HG03097 (cell line): ENCODE measurements around the gene SMPD4.
"Not testable (repeated sequence)": the region's sequence is repeated elsewhere in the genome, so short reads cannot be mapped to it uniquely, and the experiment has no call there.

Experiments
- ATAC-seq: cut with Tn5 transposase; IDR thresholded peaks from one replicate; pipeline ENCODE4 v1.9.1; 2021; ENCODE audit not compliant: unreplicated experiment, low FRiP score

Gene SMPD4

GRCh38 chr2:130187268-130187667, 5.9 kb upstream of the SMPD4 start:
- no peak for ATAC-seq

GRCh38 chr2:130186391-130186790, 5.0 kb upstream of the SMPD4 start:
- ATAC-seq = no peak

GRCh38 chr2:130185896-130186295, 4.5 kb upstream of the SMPD4 start:
- no peak for ATAC-seq

GRCh38 chr2:130185436-130185835, 4.0 kb upstream of the SMPD4 start:
- no peak for ATAC-seq

- ATAC-seq = no peak
These were observed 2.3 kb upstream of the SMPD4 start for GRCh38 chr2:130183512-130184373.

- ATAC-seq = not testable (repeated sequence)
These were observed 1.6 kb upstream of the SMPD4 start for GRCh38 chr2:130182826-130183511.

GRCh38 chr2:130181880-130182682, 679 bp upstream of the SMPD4 start, which contains the start of gene MZT2B:
MZT2B (plus strand) TSS chr2:130182262; CDS start chr2:130182283, 21 bp downstream.
- peak; percentile 79 for ATAC-seq

GRCh38 chr2:130180404-130181324, 738 bp downstream of the SMPD4 start:
- ATAC-seq = not testable (repeated sequence)

GRCh38 chr2:130174866-130175265, 6.5 kb downstream of the SMPD4 start:
- ATAC-seq = not testable (repeated sequence)

GRCh38 chr2:130169896-130170295, 11.5 kb downstream of the SMPD4 start:
- ATAC-seq = no peak

- not testable (repeated sequence) for ATAC-seq
These were observed 12.2 kb downstream of the SMPD4 start for GRCh38 chr2:130169163-130169562.

- not testable (repeated sequence) for ATAC-seq
These were observed 14.8 kb downstream of the SMPD4 start for GRCh38 chr2:130166611-130167010.

- ATAC-seq = no peak
These were observed 15.9 kb downstream of the SMPD4 start for GRCh38 chr2:130165293-130166016.

GRCh38 chr2:130162968-130163367, 18.4 kb downstream of the SMPD4 start:
- no peak for ATAC-seq

GRCh38 chr2:130162486-130162885, 18.9 kb downstream of the SMPD4 start:
- not testable (repeated sequence) for ATAC-seq

GRCh38 chr2:130160838-130161705, 20.3 kb downstream of the SMPD4 start:
- not testable (repeated sequence) for ATAC-seq

GRCh38 chr2:130160131-130160530, 21.3 kb downstream of the SMPD4 start:
- ATAC-seq = no peak

- not testable (repeated sequence) for ATAC-seq
These were observed 22.0 kb downstream of the SMPD4 start for GRCh38 chr2:130159376-130159775.
